Right lobe of liver (tissue), 6 donors: ENCODE results near the gene CYFIP2. TPM values are rescaled to one million over a fixed set of nuclear protein-coding genes. Genes with fewer than 3 reads are reported as not detected.

Source experiments
- ATAC-seq, 4 donors: fragments of 200-7000 bp; cut with Tn5 transposase; one replicate each; pipeline ENCODE4 v1.9.1; 2020; ENCODE audit warnings: mild to moderate bottlenecking in 4 of 4, moderate library complexity in 4 of 4
- DNase-seq, 3 donors: peaks; one replicate each; pipeline ENCODE4 v3.0.0-alpha.2; 2020
- H3K27ac ChIP-seq, 3 donors: fragments of 200-600 bp; one replicate each; pipeline ENCODE4 v1.8.0; 2022
- H3K27me3 ChIP-seq, 2 donors: fragments of 200-600 bp; one replicate each; pipeline ENCODE4 v1.8.0; 2022
- H3K36me3 ChIP-seq, 4 donors: fragments of 200-600 bp; sonication (generic) in 1 of 4; one replicate each; pipeline versions ENCODE4 v1.5.1 to v1.8.0; 2017 to 2022; ENCODE audit warnings: control low read depth in 1 of 4
- H3K4me1 ChIP-seq, 4 donors: fragments of 200-600 bp; sonication (generic) in 1 of 4; one replicate each; pipeline versions ENCODE4 v1.5.1 to v1.8.0; 2017 to 2022; ENCODE audit warnings: control low read depth in 1 of 4
- H3K4me3 ChIP-seq, 3 donors: fragments of 200-600 bp; one replicate each; pipeline ENCODE4 v1.8.0; 2022
- H3K9me3 ChIP-seq, 4 donors: fragments of 200-600 bp; sonication (generic) in 1 of 4; one replicate each; pipeline versions ENCODE4 v1.5.1 to v1.8.0; 2017 to 2022; ENCODE audit warnings: control low read depth in 1 of 4
- CTCF ChIP-seq, 4 donors: fragments of 200-600 bp in 3 of 4; fragments of 450-650 bp in 1 of 4; IDR thresholded peaks; one replicate each; pipeline versions ENCODE4 v1.5.1 to v1.8.0; 2016 to 2022; ENCODE audit warnings: antibody characterized with exemption in 4 of 4, mild to moderate bottlenecking in 2 of 4
- POLR2A ChIP-seq: fragments of 450-650 bp; IDR thresholded peaks from one replicate; pipeline ENCODE4 v1.6.1; 2017; ENCODE audit warnings: antibody characterized with exemption, mild to moderate bottlenecking
- WGBS: methylation state at CpG from one replicate; pipeline ENCODE4 v1.1.6; 2018; ENCODE audit warnings: low coverage, low lambda C conversion rate; ENCODE audit not compliant: insufficient coverage; ENCODE audit errors: missing lambda C conversion rate; 5-methylcytosine and 5-hydroxymethylcytosine counted together
- intact Hi-C, 2 donors: fragments of 100-400 bp; cut with DNase I; formaldehyde crosslinking; loops; one replicate each; pipeline versions ENCODE4 v1.11.2 to v1.14.1; 2022
- total RNA-seq, 6 experiments: library from RNA; depleted of rRNA in 2 of 6; stranded (reverse); fragments of >200 nt in 2 of 6; fragmentation: NEBNext Ultra II Directional in 3 of 6; extraction: Animal tissue kit (Norgen Biotek cat#: 25700) in 3 of 6; gene quantifications; one replicate each; pipeline versions ENCODE4 v1.1.0 to v1.2.4, GENCODE V29; 2016 to 2023
- donor health status: DM: no; HTN: yes; CAD: no.
- donor health status: DM: no; HTN: no; CAD: no.
- donor health status: DM: no; HTN: no; CAD: no.
- donor health status: DM: no; HTN: yes; CAD: no.
- donor health status: DM: no; HTN: yes; CAD: no.

Gene CYFIP2
- total RNA-seq, 6 experiments from 2014 or later: 20.6 to 89.1 (median 49.6) TPM

GRCh38 chr5:157290981-157291711 is 25.2 kb downstream of the CYFIP2 start:
- Histone ChIP-seq H3K27me3 (no peaks in the 10 kb centered on the region), H3K27ac (peak overlapping the region in 2 of 3 donors; percentile 83 to 92), H3K4me3 (no peak overlapping the region), H3K9me3 (no peaks in the 10 kb centered on the region), H3K4me1 (peaks cover 0 to 59% (median 27%) of the 10 kb centered on the region in 4 donors), H3K36me3 (no peaks in the 10 kb centered on the region)
- DNase-seq (peak; percentile 78 to 89 (median 83)), ATAC-seq (peak; percentile 74 to 90 (median 84))
- TF ChIP-seq CTCF (IDR thresholded peaks at IDR 0.05): no peak
- TF ChIP-seq POLR2A: no peak
- intact Hi-C loops: no loop called here
- WGBS: 20% methylated on average over 8 of the region's 10 CpGs

GRCh38 chr5:157292599-157292998 is 26.7 kb downstream of the CYFIP2 start:
- H3K4me1 ChIP-seq: peaks cover 0 to 46% (median 20%) of the 10 kb centered on the region in 4 donors
- ATAC-seq (no peak), DNase-seq (no peak)
- intact Hi-C loops: no loop called here
- H3K27me3 ChIP-seq: no peaks in the 10 kb centered on the region
- H3K9me3 ChIP-seq: no peaks in the 10 kb centered on the region
- 89% methylated on average over 3 of the region's 3 CpGs for WGBS
- peak overlapping the region in 1 of 3 donors; percentile 78 for H3K27ac ChIP-seq
- no peak overlapping the region for H3K4me3 ChIP-seq
- TF ChIP-seq POLR2A (no peak), CTCF (IDR thresholded peaks at IDR 0.05) (no peak)
- no peaks in the 10 kb centered on the region for H3K36me3 ChIP-seq

- no peaks in the 10 kb centered on the region for H3K36me3 ChIP-seq
- ATAC-seq (peak in 3 of 4 donors; percentile 31 to 50 (median 43)), DNase-seq (no peak)
- intact Hi-C loops: no loop called here
- 84% methylated on average over 6 of the region's 7 CpGs for WGBS
- H3K4me3 ChIP-seq: no peak overlapping the region
- H3K4me1 ChIP-seq: peaks cover 0 to 27% (median 12%) of the 10 kb centered on the region in 4 donors
- no peaks in the 10 kb centered on the region for H3K9me3 ChIP-seq
- H3K27ac ChIP-seq: no peak overlapping the region
- H3K27me3 ChIP-seq: no peaks in the 10 kb centered on the region
- no peak for TF ChIP-seq POLR2A
- peak in 2 of 4 donors; percentile 34 to 35 for TF ChIP-seq CTCF (IDR thresholded peaks at IDR 0.05)
These were observed 28.6 kb downstream of the CYFIP2 start for GRCh38 chr5:157294407-157295091.

GRCh38 chr5:157295247-157295646 is 29.3 kb downstream of the CYFIP2 start:
- Histone ChIP-seq H3K27ac (peak overlapping the region in 1 of 3 donors; percentile 16), H3K36me3 (no peaks in the 10 kb centered on the region), H3K9me3 (no peaks in the 10 kb centered on the region), H3K27me3 (no peaks in the 10 kb centered on the region), H3K4me3 (no peak overlapping the region), H3K4me1 (peaks cover 0 to 27% (median 12%) of the 10 kb centered on the region in 4 donors)
- ATAC-seq (no peak), DNase-seq (no peak)
- TF ChIP-seq CTCF (IDR thresholded peaks at IDR 0.05) (no peak), POLR2A (no peak)
- intact Hi-C loops: no loop called here
- WGBS: 50% methylated on average over 1 of the region's 1 CpG
